Fibroblast of lung (primary cell): ENCODE measurements around the gene PARVG. TPM values are rescaled to one million over a fixed set of nuclear protein-coding genes. Genes with fewer than 3 reads are reported as not detected.

Source experiments
- DNase-seq, 2 donors: peaks; one replicate each; pipeline versions ENCODE4 v3.0.0 to v3.0.0-alpha.2; 2010; ENCODE audit warnings: low read depth in 2 of 2
- H2AFZ ChIP-seq: 2 replicates; pipeline ENCODE4 v1.5.1; 2012; ENCODE audit warnings: low read length, control low read depth, inconsistent platforms
- H3K27ac ChIP-seq: 2 replicates; pipeline ENCODE4 v1.5.1; 2011; ENCODE audit warnings: low read length, control low read depth; ENCODE audit not compliant: insufficient read depth
- H3K27me3 ChIP-seq: 2 replicates; pipeline ENCODE4 v1.5.1; 2011; ENCODE audit warnings: mild to moderate bottlenecking, low read length; ENCODE audit not compliant: control insufficient read depth, insufficient read depth
- H3K36me3 ChIP-seq: 2 replicates; pipeline ENCODE4 v1.5.1; 2011; ENCODE audit warnings: low read length; ENCODE audit not compliant: control insufficient read depth, insufficient read depth
- H3K4me1 ChIP-seq: 2 replicates; pipeline ENCODE4 v1.5.1; 2011; ENCODE audit warnings: low read length; ENCODE audit not compliant: control insufficient read depth, insufficient read depth; ENCODE audit errors: extremely low read depth
- H3K4me2 ChIP-seq: 2 replicates; pipeline ENCODE4 v1.5.1; 2011; ENCODE audit warnings: low read length, control low read depth; ENCODE audit not compliant: insufficient read depth; ENCODE audit errors: extremely low read depth
- H3K4me3 ChIP-seq, 4 experiments: fragments of 200-600 bp in 1 of 4; sonication (generic) in 1 of 4; replicated peaks in 1 of 4; 2 replicates each; pipeline ENCODE4 v1.5.1; 2011 to 2016; ENCODE audit warnings: low read length in 4 of 4, low read depth in 3 of 4, mild to moderate bottlenecking in 3 of 4, control low read depth in 2 of 4, inconsistent platforms in 1 of 4, mixed read lengths in 1 of 4; ENCODE audit not compliant: insufficient read depth in 1 of 4; ENCODE audit errors: control extremely low read depth in 1 of 4
- H3K79me2 ChIP-seq: 2 replicates; pipeline ENCODE4 v1.5.1; 2012; ENCODE audit warnings: mild to moderate bottlenecking, low read length, inconsistent platforms; ENCODE audit not compliant: control insufficient read depth, insufficient read depth
- H3K9ac ChIP-seq: 2 replicates; pipeline ENCODE4 v1.5.1; 2011; ENCODE audit warnings: mild to moderate bottlenecking, low read length, control low read depth; ENCODE audit not compliant: insufficient read depth
- H3K9me3 ChIP-seq: 2 replicates; pipeline ENCODE4 v1.5.1; 2012; ENCODE audit warnings: low read depth, low read length; ENCODE audit not compliant: control insufficient read depth, insufficient read depth
- H4K20me1 ChIP-seq: 2 replicates; pipeline ENCODE4 v1.5.1; 2011; ENCODE audit warnings: low read length; ENCODE audit not compliant: control insufficient read depth, insufficient read depth; ENCODE audit errors: extremely low read depth
- EZH2 ChIP-seq: IDR thresholded peaks from 2 replicates; pipeline ENCODE4 v1.5.1; 2012; ENCODE audit warnings: low read length, control low read depth, mild to moderate bottlenecking; ENCODE audit errors: missing control alignments
- polyA plus RNA-seq, 2 donors: library from polyadenylated mRNA; depleted of rRNA in 1 of 2; stranded (reverse) in 1 of 2; unstranded in 1 of 2; fragments of >200 nt; gene quantifications; 2 replicates each; pipeline ENCODE4 v1.2.1, GENCODE V29; 2011 to 2012; ENCODE audit warnings: missing spikeins in 1 of 2
- total RNA-seq: library from RNA; depleted of rRNA; stranded (reverse); fragments of >200 nt; gene quantifications from 2 replicates; pipeline ENCODE4 v1.2.1, GENCODE V29; 2014
- TF ChIP-seq, protein P1 (sequence below), 2 donors: IDR thresholded peaks in 1 of 2; conservative IDR thresholded peaks in 1 of 2; 1 replicate in 1 of 2; 2 replicates in 1 of 2; pipeline ENCODE4 v1.5.1; 2011 to 2012; ENCODE audit warnings: low read length in 2 of 2, control low read depth in 1 of 2, inconsistent platforms in 1 of 2, low read depth in 1 of 2, mild to moderate bottlenecking in 1 of 2

PARVG gene
- total and polyA plus RNA-seq, 2 donors (not counting 1 experiment from before 2014, with no cell fraction given): not detected

DNA sequence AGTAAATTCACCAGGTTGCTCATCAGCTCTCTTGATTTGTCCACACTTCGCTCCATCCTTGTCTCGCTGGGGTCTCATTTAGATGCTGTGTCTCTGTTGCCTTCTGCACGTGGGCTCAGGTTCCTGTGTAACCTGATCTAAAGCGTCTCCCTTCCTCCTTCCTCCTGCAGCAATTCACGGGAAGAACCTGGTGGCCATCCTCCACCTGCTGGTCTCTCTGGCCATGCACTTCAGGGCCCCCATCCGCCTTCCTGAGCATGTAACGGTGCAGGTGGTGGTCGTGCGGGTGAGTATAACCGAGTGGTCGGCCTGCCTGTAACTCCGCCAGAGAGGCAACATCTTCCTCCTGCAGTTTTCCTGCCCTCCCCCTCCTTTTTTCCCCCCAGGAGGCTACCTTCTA lies 48.0 kb upstream of the PARVG start:
- DNase-seq: no peak
- Histone ChIP-seq H3K9ac (no peak overlapping the region), H4K20me1 (no peaks in the 10 kb centered on the region)

DNA sequence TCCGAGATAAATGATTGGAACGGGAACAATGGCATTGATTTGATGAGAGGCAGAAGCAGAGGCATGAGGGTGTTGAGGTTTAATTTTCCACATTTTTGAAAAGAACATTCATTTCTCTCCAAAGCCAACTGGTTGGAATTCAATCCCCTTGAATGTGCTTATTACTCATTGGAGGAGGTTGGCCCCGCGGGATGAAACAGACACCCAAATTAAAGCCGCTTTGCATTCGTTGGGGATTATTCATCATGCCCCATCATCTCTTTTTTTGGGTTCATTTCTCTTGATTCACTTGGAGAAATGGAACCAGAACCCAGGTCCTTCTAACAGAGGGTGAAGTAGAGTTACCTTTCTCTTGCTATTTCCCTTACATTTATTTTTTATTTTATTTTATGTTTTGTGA lies 47.6 kb upstream of the PARVG start:
- Histone ChIP-seq H3K27me3 (no peaks in the 10 kb centered on the region), H3K9ac (no peak overlapping the region), H3K79me2 (no peaks in the 10 kb centered on the region), H3K9me3 (no peaks in the 10 kb centered on the region), H3K4me2 (no peak overlapping the region), H3K36me3 (peaks cover 2% of the 10 kb centered on the region), H2AFZ (no peak overlapping the region), H3K4me3 (no peak overlapping the region), H3K27ac (no peak overlapping the region), H4K20me1 (no peaks in the 10 kb centered on the region), H3K4me1 (no peaks in the 10 kb centered on the region)
- DNase-seq: peak in 1 of 2 donors; percentile 92
- TF ChIP-seq EZH2: no peak
- TF ChIP-seq, protein P1, sequence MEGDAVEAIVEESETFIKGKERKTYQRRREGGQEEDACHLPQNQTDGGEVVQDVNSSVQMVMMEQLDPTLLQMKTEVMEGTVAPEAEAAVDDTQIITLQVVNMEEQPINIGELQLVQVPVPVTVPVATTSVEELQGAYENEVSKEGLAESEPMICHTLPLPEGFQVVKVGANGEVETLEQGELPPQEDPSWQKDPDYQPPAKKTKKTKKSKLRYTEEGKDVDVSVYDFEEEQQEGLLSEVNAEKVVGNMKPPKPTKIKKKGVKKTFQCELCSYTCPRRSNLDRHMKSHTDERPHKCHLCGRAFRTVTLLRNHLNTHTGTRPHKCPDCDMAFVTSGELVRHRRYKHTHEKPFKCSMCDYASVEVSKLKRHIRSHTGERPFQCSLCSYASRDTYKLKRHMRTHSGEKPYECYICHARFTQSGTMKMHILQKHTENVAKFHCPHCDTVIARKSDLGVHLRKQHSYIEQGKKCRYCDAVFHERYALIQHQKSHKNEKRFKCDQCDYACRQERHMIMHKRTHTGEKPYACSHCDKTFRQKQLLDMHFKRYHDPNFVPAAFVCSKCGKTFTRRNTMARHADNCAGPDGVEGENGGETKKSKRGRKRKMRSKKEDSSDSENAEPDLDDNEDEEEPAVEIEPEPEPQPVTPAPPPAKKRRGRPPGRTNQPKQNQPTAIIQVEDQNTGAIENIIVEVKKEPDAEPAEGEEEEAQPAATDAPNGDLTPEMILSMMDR (conservative IDR thresholded peaks at IDR 0.05 in 1 of 2, IDR thresholded peaks at IDR 0.05 in 1 of 2; ENCODE audit: low read depth in 1 of 2, low read length in 2 of 2): no peak

More for the DNA sequence above, 48.0 kb upstream of the PARVG start:
- H3K4me3 ChIP-seq: no peak overlapping the region
- TF ChIP-seq, protein P1 (conservative IDR thresholded peaks at IDR 0.05 in 1 of 2, IDR thresholded peaks at IDR 0.05 in 1 of 2; ENCODE audit: low read depth in 1 of 2, low read length in 2 of 2): no peak
- TF ChIP-seq EZH2: no peak
- H2AFZ ChIP-seq: no peak overlapping the region
- H3K9me3 ChIP-seq: no peaks in the 10 kb centered on the region
- no peaks in the 10 kb centered on the region for H3K4me1 ChIP-seq
- no peaks in the 10 kb centered on the region for H3K27me3 ChIP-seq
- H3K4me2 ChIP-seq: no peak overlapping the region
- peaks cover 1% of the 10 kb centered on the region for H3K36me3 ChIP-seq
- H3K27ac ChIP-seq: no peak overlapping the region
- H3K79me2 ChIP-seq: no peaks in the 10 kb centered on the region

DNA sequence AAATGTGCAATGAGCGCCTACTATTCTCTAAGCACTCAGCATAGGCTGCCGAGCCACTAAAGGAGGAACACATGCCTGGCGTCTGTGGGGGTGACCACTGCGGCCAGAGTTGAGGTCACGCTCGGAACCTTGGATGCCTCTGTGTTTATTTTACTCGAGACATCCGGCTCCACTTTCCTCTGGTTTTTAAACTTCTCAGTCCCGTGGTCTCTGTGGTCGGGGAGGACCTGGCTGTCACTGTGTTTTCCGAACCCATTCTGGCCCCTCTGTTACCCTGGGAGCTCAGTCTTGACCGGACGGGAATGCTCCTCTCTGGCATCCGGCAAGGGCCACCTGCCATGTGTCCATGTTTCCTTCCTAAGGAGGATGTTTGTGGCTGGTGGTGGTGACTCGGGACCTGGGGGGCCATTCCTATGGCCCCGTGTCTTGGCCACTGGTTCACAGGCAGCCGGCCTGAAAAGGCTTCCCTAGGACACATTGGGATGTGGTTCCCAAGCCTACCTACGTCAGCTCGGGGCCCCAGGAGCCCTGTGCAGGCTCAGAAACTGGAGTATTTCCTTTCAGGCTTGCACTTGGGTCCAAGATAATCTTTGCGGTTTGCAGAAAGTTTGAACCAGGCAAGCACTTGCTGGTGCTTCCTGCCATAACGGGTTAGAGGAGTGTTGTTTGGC lies 46.7 kb upstream of the PARVG start:
- H4K20me1 ChIP-seq: no peaks in the 10 kb centered on the region
- no peaks in the 10 kb centered on the region for H3K9me3 ChIP-seq
- no peaks in the 10 kb centered on the region for H3K79me2 ChIP-seq
- no peaks in the 10 kb centered on the region for H3K27me3 ChIP-seq
- no peak overlapping the region for H3K4me3 ChIP-seq
- H3K27ac ChIP-seq: peak overlapping the region; percentile 17
- no peak for TF ChIP-seq EZH2
- TF ChIP-seq, protein P1 (conservative IDR thresholded peaks at IDR 0.05 in 1 of 2, IDR thresholded peaks at IDR 0.05 in 1 of 2; ENCODE audit: low read depth in 1 of 2, low read length in 2 of 2): no peak
- H3K4me2 ChIP-seq: peak overlapping the region; percentile 15
- peak; percentile 29 to 96 for DNase-seq
- no peak overlapping the region for H3K9ac ChIP-seq
- peaks cover 2% of the 10 kb centered on the region for H3K36me3 ChIP-seq
- no peak overlapping the region for H2AFZ ChIP-seq
- no peaks in the 10 kb centered on the region for H3K4me1 ChIP-seq
